Transverse colon (tissue), 4 donors: Measurements from ENCODE around the gene PTGFRN. TPM values are rescaled to one million over a fixed set of nuclear protein-coding genes. Genes with fewer than 3 reads are reported as not detected.

Experiments
- DNase-seq: peaks from one replicate; pipeline ENCODE4 v3.0.0-alpha.2; 2019
- H3K27ac ChIP-seq, 4 donors: fragments of 200-600 bp; sonication (generic); 2 replicates each; pipeline ENCODE4 v1.5.1; 2016 to 2018; ENCODE audit warnings: inconsistent platforms in 4 of 4
- H3K27me3 ChIP-seq: fragments of 200-600 bp; sonication (generic); 2 replicates; pipeline ENCODE4 v1.5.1; 2017; ENCODE audit warnings: inconsistent platforms
- H3K36me3 ChIP-seq, 4 donors: fragments of 200-600 bp; sonication (generic); 2 replicates each; pipeline ENCODE4 v1.5.1; 2017 to 2019; ENCODE audit warnings: inconsistent platforms in 4 of 4
- H3K4me1 ChIP-seq, 4 donors: fragments of 200-600 bp; sonication (generic); 2 replicates each; pipeline ENCODE4 v1.5.1; 2017 to 2020; ENCODE audit warnings: inconsistent platforms in 4 of 4
- H3K4me3 ChIP-seq, 4 donors: fragments of 200-600 bp; sonication (generic); 1 replicate in 1 of 4; 2 replicates in 3 of 4; pipeline versions ENCODE4 v1.5.1 to v1.6.1; 2017 to 2019; ENCODE audit warnings: inconsistent platforms in 4 of 4
- H3K9me3 ChIP-seq, 2 donors: fragments of 200-600 bp; sonication (generic); 2 replicates each; pipeline ENCODE4 v1.5.1; 2017 to 2019; ENCODE audit warnings: inconsistent platforms in 2 of 2
- EP300 ChIP-seq: sonication (generic); formaldehyde crosslinking; IDR thresholded peaks from one replicate; pipeline ENCODE4 v1.6.1; 2017; ENCODE audit warnings: antibody characterized with exemption, low read depth
- POLR2A ChIP-seq: fragments of 450-650 bp; IDR thresholded peaks from one replicate; pipeline ENCODE4 v1.6.1; 2016; ENCODE audit warnings: antibody characterized with exemption, mild to moderate bottlenecking, moderate library complexity
- POLR2AphosphoS5 ChIP-seq, 3 donors: sonication (generic); formaldehyde crosslinking; IDR thresholded peaks; one replicate each; pipeline ENCODE4 v1.6.1; 2016; ENCODE audit warnings: antibody characterized with exemption in 3 of 3
- WGBS, 2 donors: methylation state at CpG; one replicate each; pipeline ENCODE4 v1.1.5; 2018; ENCODE audit warnings: low coverage in 1 of 2; 5-methylcytosine and 5-hydroxymethylcytosine counted together
- in situ Hi-C, 4 donors: fragments of 200-750 bp; cut with MboI; loops; one replicate each; pipeline versions ENCODE4 v1.15.0 to v1.15.1; 2017; ENCODE audit warnings: low sequenced_read_pairs in 3 of 4, low pct_ligation_motif_present in 1 of 4, low pct_unique_long_range_greater_than_20kb in 1 of 4
- intact Hi-C: fragments of 100-400 bp; cut with DNase I; formaldehyde crosslinking; loops from one replicate; pipeline ENCODE4 v1.15.1; 2023; ENCODE audit warnings: low total_unique reads
- total RNA-seq, 4 donors: library from RNA; depleted of rRNA; stranded (reverse); fragments of >200 nt; gene quantifications; one replicate each; pipeline ENCODE4 v1.1.0, GENCODE V29; 2016
- TF ChIP-seq, protein P1 (sequence below), 5 experiments: fragments of 200-600 bp in 3 of 5; fragments of 450-650 bp in 2 of 5; sonication (generic) in 3 of 5; IDR thresholded peaks; 1 replicate in 2 of 5; 2 replicates in 3 of 5; pipeline ENCODE4 v1.5.1; 2016 to 2017; ENCODE audit warnings: antibody characterized with exemption in 5 of 5, inconsistent platforms in 3 of 5, mild to moderate bottlenecking in 2 of 5, moderate library complexity in 1 of 5

The PTGFRN gene
- total RNA-seq, 4 donors from 2014 or later = 39.6 to 98.9 (median 73.9) TPM

DNA sequence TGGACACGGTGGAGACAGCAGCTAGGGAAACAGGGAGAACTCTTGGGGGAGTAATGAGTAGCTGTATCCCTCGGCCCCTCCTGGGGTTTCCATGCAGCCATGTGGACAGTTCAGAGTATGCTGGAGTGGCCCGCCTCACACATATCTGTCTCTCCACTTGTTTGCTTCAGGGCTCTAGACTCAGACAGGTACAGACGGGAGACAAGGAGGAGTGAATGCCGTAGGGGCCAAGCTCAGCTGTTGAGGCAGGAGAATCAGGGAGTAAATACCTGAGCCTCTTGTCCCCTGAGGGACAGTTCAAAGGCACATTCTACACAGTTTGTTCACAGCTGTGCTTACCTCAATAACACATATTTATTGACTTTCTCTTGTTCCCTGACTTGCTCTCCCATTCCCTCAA, 7.7 kb upstream of the PTGFRN start:
- TF ChIP-seq POLR2A (no peak), EP300 (no peak), POLR2AphosphoS5 (IDR thresholded peaks at IDR 0.05) (no peak)
- TF ChIP-seq, protein P1, sequence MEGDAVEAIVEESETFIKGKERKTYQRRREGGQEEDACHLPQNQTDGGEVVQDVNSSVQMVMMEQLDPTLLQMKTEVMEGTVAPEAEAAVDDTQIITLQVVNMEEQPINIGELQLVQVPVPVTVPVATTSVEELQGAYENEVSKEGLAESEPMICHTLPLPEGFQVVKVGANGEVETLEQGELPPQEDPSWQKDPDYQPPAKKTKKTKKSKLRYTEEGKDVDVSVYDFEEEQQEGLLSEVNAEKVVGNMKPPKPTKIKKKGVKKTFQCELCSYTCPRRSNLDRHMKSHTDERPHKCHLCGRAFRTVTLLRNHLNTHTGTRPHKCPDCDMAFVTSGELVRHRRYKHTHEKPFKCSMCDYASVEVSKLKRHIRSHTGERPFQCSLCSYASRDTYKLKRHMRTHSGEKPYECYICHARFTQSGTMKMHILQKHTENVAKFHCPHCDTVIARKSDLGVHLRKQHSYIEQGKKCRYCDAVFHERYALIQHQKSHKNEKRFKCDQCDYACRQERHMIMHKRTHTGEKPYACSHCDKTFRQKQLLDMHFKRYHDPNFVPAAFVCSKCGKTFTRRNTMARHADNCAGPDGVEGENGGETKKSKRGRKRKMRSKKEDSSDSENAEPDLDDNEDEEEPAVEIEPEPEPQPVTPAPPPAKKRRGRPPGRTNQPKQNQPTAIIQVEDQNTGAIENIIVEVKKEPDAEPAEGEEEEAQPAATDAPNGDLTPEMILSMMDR (IDR thresholded peaks at IDR 0.05) = no peak
- no peaks in the 10 kb centered on the region for H3K9me3 ChIP-seq
- 80 to 87% methylated on average over 1 to 5 of the region's 5 CpGs for WGBS, 2 donors
- in situ Hi-C loops (no loop called here), intact Hi-C loops (no loop called here)
- no peak overlapping the region for H3K4me3 ChIP-seq
- no peaks in the 10 kb centered on the region for H3K27me3 ChIP-seq
- no peaks in the 10 kb centered on the region for H3K36me3 ChIP-seq
- no peaks in the 10 kb centered on the region for H3K4me1 ChIP-seq
- no peak for DNase-seq
- H3K27ac ChIP-seq = no peak overlapping the region

DNA sequence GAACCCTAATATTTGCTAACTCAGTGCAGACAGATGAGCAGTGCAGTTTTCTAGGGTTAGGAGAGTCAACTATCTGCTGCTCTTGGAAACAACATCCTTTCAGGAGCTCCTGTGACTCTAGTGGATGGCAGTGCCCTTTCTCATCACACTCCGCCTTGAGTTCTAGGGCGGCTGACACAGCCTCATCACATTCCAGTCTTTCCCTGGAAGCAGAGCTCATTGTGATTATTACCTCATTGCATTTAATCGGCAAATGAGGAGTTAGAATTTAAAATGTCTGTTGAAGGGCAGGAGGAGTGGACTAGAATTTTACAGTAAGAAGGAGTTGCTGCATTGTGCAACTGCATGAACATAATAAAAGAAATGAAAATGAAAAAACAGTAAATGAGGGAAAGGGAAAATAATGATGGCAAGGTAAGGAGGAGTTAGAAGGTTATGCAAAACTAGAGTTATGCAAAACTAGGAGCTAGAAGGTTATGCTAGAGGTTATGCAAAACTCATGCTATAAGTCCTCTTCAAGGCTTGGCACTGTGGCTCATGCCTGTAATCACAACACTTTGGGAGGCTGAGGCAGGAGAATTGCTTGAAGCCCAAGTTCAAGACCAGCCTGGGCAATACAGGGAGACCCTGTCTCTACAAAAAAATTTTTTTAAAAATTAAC, 6.9 kb upstream of the PTGFRN start:
- TF ChIP-seq POLR2AphosphoS5 (IDR thresholded peaks at IDR 0.05) (no peak), POLR2A (no peak), EP300 (no peak)
- Histone ChIP-seq H3K4me3 (no peak overlapping the region), H3K36me3 (no peaks in the 10 kb centered on the region), H3K9me3 (no peaks in the 10 kb centered on the region), H3K4me1 (no peaks in the 10 kb centered on the region), H3K27ac (no peak overlapping the region), H3K27me3 (no peaks in the 10 kb centered on the region)
- intact Hi-C loops (no loop called here), in situ Hi-C loops (no loop called here)
- 83 to 93% methylated on average over 3 of the region's 3 CpGs for WGBS, 2 donors
- DNase-seq = no peak

- no peak for DNase-seq
- in situ Hi-C loops = no loop called here
- 48 to 60% methylated on average over 1 to 2 of the region's 2 CpGs for WGBS, 2 donors
- no peak overlapping the region for H3K4me3 ChIP-seq
- peaks cover 0 to 7% (median 4%) of the 10 kb centered on the region in 4 donors for H3K4me1 ChIP-seq
- no peaks in the 10 kb centered on the region for H3K9me3 ChIP-seq
- H3K36me3 ChIP-seq = no peaks in the 10 kb centered on the region
- intact Hi-C loops = no loop called here
- H3K27me3 ChIP-seq = no peaks in the 10 kb centered on the region
- no peak for TF ChIP-seq EP300
- TF ChIP-seq, protein P1 (IDR thresholded peaks at IDR 0.05) = no peak
- no peak for TF ChIP-seq POLR2AphosphoS5 (IDR thresholded peaks at IDR 0.05)
- TF ChIP-seq POLR2A = no peak
- H3K27ac ChIP-seq = no peak overlapping the region
These were observed 4.9 kb upstream of the PTGFRN start for GRCh38 chr1:116904791-116905320.

DNA sequence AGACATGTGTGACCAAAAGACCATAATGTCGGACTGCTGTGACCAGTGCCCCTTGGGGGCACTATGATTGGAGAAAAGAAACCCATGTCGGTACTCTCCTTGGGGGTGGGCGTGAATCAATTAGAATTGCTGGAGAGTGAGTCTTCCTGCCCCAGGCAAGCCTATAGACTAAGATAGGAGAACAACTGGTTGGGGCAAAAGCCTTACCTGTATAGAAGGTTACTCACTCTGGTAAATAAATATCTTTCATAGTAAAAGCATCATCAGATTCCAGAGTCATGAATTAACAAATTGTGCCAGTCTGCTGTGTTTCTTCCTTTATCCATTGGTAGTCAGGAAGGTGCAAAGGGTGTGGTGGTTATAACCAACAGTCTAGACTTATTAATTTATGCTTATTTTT, 2.9 kb upstream of the PTGFRN start:
- no peak for DNase-seq
- H3K9me3 ChIP-seq = no peaks in the 10 kb centered on the region
- intact Hi-C loops (no loop called here), in situ Hi-C loops (no loop called here)
- no peak overlapping the region for H3K4me3 ChIP-seq
- no peaks in the 10 kb centered on the region for H3K27me3 ChIP-seq
- H3K36me3 ChIP-seq = no peaks in the 10 kb centered on the region
- 50 to 96% methylated on average over 1 to 3 of the region's 3 CpGs for WGBS, 2 donors
- TF ChIP-seq EP300 (no peak), POLR2A (no peak), POLR2AphosphoS5 (IDR thresholded peaks at IDR 0.05) (no peak)
- TF ChIP-seq, protein P1 (IDR thresholded peaks at IDR 0.05) = no peak
- no peak overlapping the region for H3K27ac ChIP-seq
- peaks cover 4 to 20% (median 14%) of the 10 kb centered on the region in 4 donors for H3K4me1 ChIP-seq

- in situ Hi-C loops = no loop called here
- Histone ChIP-seq H3K9me3 (no peaks in the 10 kb centered on the region), H3K4me1 (peaks cover 7 to 25% (median 19%) of the 10 kb centered on the region in 4 donors), H3K27ac (no peak overlapping the region), H3K36me3 (no peaks in the 10 kb centered on the region), H3K4me3 (no peak overlapping the region), H3K27me3 (no peaks in the 10 kb centered on the region)
- WGBS, 2 donors = 82 to 91% methylated on average over 3 of the region's 3 CpGs
- intact Hi-C loops = no loop called here
- no peak for TF ChIP-seq EP300
- TF ChIP-seq, protein P1 (IDR thresholded peaks at IDR 0.05) = no peak
- TF ChIP-seq POLR2A = no peak
- no peak for TF ChIP-seq POLR2AphosphoS5 (IDR thresholded peaks at IDR 0.05)
- no peak for DNase-seq
These were observed 2.4 kb upstream of the PTGFRN start for GRCh38 chr1:116907351-116907750.
